GM18507 (cell line): ENCODE data around the gene ST7.

Experiments
- DNase-seq: peaks from one replicate; pipeline ENCODE4 v3.0.0; 2011; ENCODE audit warnings: low read depth; ENCODE audit not compliant: insufficient read length; ENCODE audit errors: extremely low spot score
- FAIRE-seq: peaks from 2 replicates; lab custom pipeline; 2011; peaks lifted over from hg19 to GRCh38; lab: Jason Lieb, UNC

Gene ST7

DNA sequence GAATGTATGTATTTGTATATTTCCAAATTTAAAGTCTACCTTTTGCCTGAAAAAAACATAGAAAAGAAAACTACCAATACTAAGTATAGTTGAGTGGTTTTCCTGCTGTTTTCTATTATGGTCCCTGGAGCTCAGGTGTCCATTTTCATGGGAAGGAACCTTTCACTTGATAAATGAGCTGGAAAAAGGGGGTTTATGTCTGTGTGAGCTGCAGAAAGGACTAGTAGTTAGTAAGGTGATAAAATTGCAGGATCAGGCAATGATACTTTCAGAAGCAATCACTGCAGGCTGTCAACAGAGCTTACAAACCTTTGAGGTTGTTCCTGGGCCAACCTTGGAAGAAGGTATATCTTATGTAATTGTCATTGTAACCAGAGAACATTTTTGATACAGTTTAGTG lies 48.0 kb downstream of the ST7 start:
- no peak for DNase-seq
- no peak for FAIRE-seq

DNA sequence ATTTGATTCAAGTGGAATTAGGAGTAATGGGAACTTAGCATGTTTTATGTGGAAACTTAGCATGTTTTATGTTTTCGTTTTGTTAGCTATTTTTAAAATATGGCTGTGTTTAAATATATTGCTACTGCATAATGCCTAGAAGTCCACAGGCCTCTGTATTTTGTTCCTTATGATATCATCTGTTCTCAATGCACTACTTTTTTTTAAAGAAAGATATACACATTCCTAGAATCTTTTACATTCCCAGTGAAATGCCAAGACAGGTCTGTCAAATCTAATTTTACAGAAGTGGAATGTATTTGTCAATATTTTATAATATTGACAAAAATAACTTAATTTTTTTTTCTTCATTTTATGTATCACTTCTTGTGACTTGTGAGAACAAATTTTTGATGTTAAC lies 51.6 kb downstream of the ST7 start:
- FAIRE-seq (no peak), DNase-seq (no peak)

GRCh38 chr7:117005449-117005848 lies 52.1 kb downstream of the ST7 start:
- FAIRE-seq, result no peak
- DNase-seq, result no peak

- FAIRE-seq, result no peak
- DNase-seq, result no peak
These were observed 53.8 kb downstream of the ST7 start for GRCh38 chr7:117006907-117007684.

GRCh38 chr7:117008118-117008885 lies 55.0 kb downstream of the ST7 start:
- FAIRE-seq (no peak), DNase-seq (no peak)

DNA sequence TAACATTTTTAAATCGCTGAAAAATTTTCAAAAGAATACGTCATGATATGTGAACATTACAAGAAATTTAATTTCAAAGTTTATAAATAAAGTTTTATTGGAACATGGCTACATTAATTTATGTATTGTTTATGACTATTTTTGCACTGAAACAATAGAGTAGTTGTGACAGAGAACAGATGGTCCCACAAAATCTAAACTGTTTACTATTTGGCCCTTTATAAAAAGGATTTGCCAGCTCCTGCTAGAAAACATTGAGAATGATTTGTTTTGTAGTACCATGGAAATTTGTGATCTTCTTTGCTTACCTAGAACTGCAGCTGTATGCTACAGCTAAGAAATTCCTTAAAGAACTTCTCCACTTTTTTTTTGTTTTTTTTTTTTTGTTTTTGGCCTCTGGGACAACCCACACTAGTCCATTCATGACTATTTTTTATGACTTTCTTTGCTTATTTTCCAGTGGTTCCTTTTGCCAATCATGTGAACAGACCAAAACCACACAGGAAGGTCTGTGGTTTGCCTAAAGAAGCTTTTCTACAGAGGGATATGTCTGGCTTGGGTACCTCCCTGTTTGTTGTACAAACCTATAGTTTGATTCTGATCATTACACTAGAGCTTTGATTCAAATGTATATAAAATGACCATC lies 55.7 kb downstream of the ST7 start:
- peak; percentile 78 for FAIRE-seq
- no peak for DNase-seq

- DNase-seq (no peak), FAIRE-seq (no peak)
These were observed 56.5 kb downstream of the ST7 start for GRCh38 chr7:117009705-117010361.

- FAIRE-seq, result peak; percentile 83
- DNase-seq, result no peak
These were observed 57.3 kb downstream of the ST7 start for GRCh38 chr7:117010375-117011133.

DNA sequence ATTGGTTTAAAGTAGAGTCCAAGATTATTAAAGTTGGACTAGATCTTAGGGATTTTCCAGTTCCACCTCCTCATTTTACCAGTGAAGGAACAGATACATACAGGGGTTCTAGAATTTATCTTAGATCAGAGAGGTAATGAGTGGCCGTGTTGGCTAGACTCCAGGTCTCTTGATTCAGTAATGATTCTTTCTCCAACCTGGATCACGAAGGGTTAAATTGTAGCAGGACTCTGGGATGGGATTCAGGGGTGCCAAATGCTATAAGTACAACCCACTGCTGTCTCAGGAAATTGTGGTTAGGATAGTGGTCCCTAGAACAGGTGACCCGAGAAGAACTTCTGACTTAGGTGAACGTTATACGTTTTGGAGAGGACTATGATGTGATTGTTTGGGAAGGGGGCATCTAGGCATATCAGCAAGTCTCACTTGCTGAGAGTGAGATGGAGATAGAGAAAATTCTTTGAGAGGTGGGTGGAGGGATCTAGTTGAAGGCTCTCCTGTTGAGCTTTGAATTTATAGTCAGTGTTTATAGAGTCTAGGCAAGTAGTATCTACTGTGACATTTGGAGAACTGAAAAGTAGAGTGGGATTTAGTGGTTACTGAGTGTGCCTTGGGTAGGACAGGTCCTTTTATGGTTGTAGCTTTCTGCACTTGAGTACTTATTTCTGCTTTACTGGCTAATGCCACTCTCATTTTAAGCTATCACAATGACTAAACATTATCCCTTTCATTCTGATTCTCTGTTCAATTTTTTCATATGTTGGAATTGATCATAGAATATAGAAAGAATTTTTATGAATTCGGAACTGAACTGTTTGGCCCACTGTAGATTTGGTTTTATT lies 58.3 kb downstream of the ST7 start:
- FAIRE-seq, result peak; percentile 95
- peak; percentile 23 for DNase-seq

DNA sequence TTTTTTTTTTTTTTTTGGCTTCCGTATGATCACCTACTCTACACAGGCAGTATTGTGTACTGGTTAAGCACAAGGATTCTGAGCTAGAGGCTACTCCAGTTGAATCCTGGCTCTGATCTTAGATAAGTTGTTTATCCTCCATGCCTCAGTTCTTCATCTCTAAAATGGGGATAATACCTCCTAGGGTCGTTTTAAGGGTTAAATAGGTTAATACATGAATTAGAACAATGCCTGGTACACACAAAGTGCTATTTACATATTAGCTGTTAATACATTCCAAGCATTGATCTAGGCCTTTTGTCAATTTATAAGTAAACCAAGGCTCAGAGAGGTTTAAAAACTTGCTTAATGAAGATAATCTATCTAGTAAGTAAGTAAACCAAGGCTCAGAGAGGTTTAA lies 59.0 kb downstream of the ST7 start:
- DNase-seq, result no peak
- no peak for FAIRE-seq

DNA sequence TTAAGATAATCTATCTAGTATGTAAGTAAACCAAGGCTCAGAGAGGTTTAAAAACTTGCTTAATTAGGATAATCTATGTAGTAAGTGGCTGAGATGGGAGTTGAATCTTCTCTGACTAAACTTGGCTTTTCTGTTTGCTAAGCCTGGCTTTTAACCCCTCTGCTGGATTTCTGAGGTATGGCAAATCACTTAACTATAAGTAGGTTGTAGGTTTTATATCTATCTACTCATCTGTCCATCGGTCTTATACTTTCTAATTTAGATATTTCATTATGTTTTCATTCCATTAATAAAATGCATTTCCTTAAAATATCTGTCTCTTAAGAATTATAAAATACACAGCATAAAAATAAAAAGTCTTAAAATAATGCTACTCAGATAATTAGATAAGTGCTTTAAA lies 59.4 kb downstream of the ST7 start:
- DNase-seq, result no peak
- FAIRE-seq, result peak; percentile 84

DNA sequence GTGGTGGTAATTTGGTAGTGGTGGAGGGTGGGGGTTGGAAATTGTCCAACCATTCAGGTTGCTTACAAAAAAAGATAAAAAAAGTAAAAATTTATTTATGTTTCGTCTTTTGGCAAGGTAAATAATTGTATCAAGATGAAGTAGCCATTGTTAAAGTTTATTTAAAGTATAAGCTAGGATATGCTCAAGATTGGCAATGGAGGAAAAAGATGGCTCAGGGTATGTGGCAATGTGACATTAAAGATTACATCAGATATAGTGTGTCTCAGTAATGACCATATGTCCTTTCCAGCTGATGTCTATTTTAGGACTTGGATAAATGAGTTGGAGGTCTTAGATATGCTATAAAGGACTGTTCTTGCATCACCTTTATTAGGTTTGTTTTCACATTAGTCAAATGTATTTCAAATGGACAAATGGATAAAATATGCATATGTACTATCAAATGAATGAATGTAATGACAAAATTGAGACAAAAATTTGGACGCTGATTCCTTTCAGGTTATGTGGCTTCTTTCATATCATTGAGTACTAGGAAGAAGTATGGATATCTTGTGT lies 60.9 kb downstream of the ST7 start:
- no peak for FAIRE-seq
- no peak for DNase-seq

DNA sequence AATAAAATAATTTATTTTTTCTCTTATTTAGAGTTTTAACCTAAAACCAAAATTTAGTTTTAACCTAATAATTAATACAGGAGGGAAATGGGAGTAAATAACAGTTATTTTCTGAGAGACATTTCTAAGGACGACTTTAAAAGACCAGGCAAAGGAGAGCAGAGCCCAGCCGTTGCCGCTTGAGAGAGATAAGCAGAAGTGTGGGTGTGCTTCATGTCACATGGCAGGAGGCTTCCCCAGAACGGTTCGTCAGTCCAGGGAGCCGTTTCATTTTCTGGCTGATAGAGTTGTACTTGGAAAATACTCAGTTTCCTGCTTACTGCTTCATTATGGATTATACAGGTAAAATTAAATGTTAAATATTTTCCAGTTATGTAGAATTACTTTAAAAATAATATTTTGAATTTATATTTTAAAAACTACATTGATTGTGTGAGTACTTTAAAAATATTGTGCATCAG lies 61.4 kb downstream of the ST7 start:
- DNase-seq (peak; percentile 26), FAIRE-seq (peak; percentile 87)

DNA sequence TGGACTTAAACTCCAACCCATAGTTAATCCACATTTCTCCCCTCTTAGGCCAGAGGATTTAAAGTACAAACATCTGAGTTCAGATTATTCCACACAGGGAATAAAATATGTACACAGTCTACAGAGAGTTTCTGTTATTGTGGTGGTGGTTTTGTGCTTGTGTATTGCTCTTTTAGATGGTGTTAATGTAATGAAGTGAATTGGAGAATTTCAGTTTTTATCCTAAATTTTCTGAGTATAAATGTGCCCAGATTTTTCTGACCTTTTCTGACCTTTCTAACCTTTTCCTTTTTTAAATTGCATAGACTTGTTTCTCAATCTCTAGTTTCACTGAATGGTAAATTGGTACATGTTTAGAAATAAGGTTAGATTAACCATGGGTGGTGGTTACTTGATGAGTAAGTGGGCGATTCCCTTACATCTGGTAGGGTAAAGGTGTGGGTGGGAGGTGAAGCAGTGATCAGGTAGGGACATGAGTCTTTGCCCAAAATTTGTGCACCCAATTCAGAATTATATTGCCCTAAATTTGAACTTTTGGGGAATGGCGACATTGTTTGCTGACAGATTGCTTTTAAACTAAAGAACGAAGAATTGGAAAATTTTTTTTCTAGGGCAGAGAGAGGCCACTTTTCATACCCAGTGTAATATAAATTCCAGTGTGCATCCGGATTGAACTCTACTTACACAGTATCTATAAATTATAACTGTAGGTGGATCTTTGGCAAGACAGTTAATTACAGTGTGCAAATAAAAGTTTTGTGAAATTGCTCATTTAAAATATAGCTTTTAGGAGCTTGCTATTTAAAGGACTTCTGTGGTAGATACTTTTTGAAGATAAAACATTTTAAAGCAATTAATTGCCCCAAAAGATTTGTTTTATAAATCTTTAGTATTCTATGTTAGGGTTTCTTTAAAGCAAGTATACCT lies 62.2 kb downstream of the ST7 start:
- DNase-seq (no peak), FAIRE-seq (peak; percentile 18)

- FAIRE-seq (peak; percentile 55), DNase-seq (no peak)
These were observed 63.7 kb downstream of the ST7 start for GRCh38 chr7:117017017-117017451.

GRCh38 chr7:117017702-117018266 lies 64.5 kb downstream of the ST7 start:
- no peak for DNase-seq
- no peak for FAIRE-seq

- no peak for FAIRE-seq
- DNase-seq, result no peak
These were observed 65.4 kb downstream of the ST7 start for GRCh38 chr7:117018713-117019112.
